ENCODE results near the gene CBX5. TPM values are rescaled to one million over a fixed set of nuclear protein-coding genes. Genes with fewer than 3 reads are reported as not detected.

CBX5 gene
- total and polyA plus RNA-seq, 2 of the 8 experiments (the other 6 are each of a cell fraction or from before 2014, with no cell fraction given) = 62.4 to 231 TPM

DNA sequence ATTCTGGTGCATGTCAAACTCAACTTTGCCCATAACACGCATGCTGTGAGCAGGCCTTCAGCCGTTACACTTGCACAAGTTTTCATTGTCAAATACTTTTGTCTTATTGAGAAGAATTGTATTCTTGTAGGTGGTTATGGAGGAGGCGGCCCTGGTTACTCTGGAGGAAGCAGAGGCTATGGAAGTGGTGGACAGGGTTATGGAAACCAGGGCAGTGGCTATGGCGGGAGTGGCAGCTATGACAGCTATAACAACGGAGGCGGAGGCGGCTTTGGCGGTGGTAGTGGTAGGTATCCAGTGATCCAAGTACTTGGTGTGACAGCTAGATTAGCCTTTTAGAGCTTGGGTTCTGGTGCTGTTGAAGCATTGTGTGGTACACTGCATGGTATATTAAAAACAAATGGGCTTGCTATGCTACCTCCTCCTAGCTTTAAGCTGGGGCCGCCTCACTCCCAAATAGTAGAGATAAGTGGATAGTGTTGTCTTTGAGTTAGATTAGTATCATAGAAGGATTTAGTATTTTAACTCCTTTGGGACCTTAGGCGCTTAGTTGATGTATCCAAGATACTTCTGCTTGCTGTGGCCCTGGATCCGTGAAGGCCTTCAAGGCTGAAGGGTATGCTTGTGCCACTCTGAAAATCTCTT is 3.1 kb upstream of the CBX5 start (continued):
- TF ChIP-seq, protein P1, sequence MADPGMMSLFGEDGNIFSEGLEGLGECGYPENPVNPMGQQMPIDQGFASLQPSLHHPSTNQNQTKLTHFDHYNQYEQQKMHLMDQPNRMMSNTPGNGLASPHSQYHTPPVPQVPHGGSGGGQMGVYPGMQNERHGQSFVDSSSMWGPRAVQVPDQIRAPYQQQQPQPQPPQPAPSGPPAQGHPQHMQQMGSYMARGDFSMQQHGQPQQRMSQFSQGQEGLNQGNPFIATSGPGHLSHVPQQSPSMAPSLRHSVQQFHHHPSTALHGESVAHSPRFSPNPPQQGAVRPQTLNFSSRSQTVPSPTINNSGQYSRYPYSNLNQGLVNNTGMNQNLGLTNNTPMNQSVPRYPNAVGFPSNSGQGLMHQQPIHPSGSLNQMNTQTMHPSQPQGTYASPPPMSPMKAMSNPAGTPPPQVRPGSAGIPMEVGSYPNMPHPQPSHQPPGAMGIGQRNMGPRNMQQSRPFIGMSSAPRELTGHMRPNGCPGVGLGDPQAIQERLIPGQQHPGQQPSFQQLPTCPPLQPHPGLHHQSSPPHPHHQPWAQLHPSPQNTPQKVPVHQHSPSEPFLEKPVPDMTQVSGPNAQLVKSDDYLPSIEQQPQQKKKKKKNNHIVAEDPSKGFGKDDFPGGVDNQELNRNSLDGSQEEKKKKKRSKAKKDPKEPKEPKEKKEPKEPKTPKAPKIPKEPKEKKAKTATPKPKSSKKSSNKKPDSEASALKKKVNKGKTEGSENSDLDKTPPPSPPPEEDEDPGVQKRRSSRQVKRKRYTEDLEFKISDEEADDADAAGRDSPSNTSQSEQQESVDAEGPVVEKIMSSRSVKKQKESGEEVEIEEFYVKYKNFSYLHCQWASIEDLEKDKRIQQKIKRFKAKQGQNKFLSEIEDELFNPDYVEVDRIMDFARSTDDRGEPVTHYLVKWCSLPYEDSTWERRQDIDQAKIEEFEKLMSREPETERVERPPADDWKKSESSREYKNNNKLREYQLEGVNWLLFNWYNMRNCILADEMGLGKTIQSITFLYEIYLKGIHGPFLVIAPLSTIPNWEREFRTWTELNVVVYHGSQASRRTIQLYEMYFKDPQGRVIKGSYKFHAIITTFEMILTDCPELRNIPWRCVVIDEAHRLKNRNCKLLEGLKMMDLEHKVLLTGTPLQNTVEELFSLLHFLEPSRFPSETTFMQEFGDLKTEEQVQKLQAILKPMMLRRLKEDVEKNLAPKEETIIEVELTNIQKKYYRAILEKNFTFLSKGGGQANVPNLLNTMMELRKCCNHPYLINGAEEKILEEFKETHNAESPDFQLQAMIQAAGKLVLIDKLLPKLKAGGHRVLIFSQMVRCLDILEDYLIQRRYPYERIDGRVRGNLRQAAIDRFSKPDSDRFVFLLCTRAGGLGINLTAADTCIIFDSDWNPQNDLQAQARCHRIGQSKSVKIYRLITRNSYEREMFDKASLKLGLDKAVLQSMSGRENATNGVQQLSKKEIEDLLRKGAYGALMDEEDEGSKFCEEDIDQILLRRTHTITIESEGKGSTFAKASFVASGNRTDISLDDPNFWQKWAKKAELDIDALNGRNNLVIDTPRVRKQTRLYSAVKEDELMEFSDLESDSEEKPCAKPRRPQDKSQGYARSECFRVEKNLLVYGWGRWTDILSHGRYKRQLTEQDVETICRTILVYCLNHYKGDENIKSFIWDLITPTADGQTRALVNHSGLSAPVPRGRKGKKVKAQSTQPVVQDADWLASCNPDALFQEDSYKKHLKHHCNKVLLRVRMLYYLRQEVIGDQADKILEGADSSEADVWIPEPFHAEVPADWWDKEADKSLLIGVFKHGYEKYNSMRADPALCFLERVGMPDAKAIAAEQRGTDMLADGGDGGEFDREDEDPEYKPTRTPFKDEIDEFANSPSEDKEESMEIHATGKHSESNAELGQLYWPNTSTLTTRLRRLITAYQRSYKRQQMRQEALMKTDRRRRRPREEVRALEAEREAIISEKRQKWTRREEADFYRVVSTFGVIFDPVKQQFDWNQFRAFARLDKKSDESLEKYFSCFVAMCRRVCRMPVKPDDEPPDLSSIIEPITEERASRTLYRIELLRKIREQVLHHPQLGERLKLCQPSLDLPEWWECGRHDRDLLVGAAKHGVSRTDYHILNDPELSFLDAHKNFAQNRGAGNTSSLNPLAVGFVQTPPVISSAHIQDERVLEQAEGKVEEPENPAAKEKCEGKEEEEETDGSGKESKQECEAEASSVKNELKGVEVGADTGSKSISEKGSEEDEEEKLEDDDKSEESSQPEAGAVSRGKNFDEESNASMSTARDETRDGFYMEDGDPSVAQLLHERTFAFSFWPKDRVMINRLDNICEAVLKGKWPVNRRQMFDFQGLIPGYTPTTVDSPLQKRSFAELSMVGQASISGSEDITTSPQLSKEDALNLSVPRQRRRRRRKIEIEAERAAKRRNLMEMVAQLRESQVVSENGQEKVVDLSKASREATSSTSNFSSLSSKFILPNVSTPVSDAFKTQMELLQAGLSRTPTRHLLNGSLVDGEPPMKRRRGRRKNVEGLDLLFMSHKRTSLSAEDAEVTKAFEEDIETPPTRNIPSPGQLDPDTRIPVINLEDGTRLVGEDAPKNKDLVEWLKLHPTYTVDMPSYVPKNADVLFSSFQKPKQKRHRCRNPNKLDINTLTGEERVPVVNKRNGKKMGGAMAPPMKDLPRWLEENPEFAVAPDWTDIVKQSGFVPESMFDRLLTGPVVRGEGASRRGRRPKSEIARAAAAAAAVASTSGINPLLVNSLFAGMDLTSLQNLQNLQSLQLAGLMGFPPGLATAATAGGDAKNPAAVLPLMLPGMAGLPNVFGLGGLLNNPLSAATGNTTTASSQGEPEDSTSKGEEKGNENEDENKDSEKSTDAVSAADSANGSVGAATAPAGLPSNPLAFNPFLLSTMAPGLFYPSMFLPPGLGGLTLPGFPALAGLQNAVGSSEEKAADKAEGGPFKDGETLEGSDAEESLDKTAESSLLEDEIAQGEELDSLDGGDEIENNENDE (IDR thresholded peaks at IDR 0.05; ENCODE audit: insufficient replicate concordance, low read length) = no peak
- no peak for TF ChIP-seq MAFK (IDR thresholded peaks at IDR 0.05; ENCODE audit: low read depth, low read length)
